Measurements from ENCODE around the gene QRICH1.

- TF ChIP-seq POLR2A (IDR thresholded peaks at IDR 0.05), result no peak
- TF ChIP-seq CTCF (IDR thresholded peaks at IDR 0.05 in 4 of 5, conservative IDR thresholded peaks at IDR 0.05 in 1 of 5), result no peak
Measured at GRCh38 chr3:49131040-49131439, 37.2 kb upstream of the QRICH1 start.

Data from gastrocnemius medialis (tissue), 4 donors.